Measurements from ENCODE around the gene LSAMP. TPM values are rescaled to one million over a fixed set of nuclear protein-coding genes. Genes with fewer than 3 reads are reported as not detected.
A peak's percentile ranks its signal among the peaks of the same experiment; 100 is the strongest.

Gene LSAMP
- total and polyA plus RNA-seq, 2 of the 8 experiments (the other 6 are each of a cell fraction or from before 2014, with no cell fraction given): 1.8 to 5.7 TPM

DNA sequence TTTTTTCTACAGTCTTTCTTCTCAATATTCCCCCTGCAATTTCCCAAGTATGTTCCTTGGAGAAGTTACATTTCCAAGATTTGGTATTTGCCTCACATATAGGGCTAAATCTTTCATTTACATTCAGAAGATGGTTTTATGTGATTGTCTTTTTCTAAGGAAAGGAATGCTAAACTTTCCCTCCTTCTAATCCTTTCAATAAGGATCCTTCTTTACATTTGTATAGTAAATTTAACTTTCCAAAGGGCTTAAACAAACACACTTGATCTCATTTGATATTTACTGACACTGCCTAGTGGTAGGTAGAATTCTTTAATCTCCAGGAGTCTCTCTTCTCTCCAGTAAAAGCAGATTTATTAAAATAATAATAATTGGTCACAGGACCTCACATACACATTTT is 185.3 kb downstream of the LSAMP start:
- FAIRE-seq: no peak
- peak; percentile 97 for TF ChIP-seq CHD7 (IDR thresholded peaks at IDR 0.05; ENCODE audit: insufficient replicate concordance, low read length)

More for the DNA sequence above, 185.3 kb downstream of the LSAMP start:
- POLR2A ChIA-PET (ENCODE audit: partially characterized antibody): no interaction called here
- Histone ChIP-seq H4K5ac (ENCODE audit: insufficient read length, low read depth, low read length) (no peak overlapping the region), H3K9me3 (ENCODE audit: insufficient read depth in 2 of 2, low read depth in 1 of 2, low read length in 1 of 2) (no peaks in the 10 kb centered on the region), H3K14ac (ENCODE audit: insufficient read length) (no peak overlapping the region), H2BK20ac (ENCODE audit: low read length) (no peak overlapping the region), H3K27me3 (replicated peaks in 1 of 4; ENCODE audit: control insufficient read depth in 3 of 4, extremely low read depth in 1 of 4, insufficient read depth in 3 of 4, low read length in 3 of 4) (peaks cover 7 to 27% (median 20%) of the 10 kb centered on the region in 4 experiments), H4K8ac (ENCODE audit: extremely low read depth, insufficient read depth, low read length) (no peak overlapping the region), H3K4me1 (replicated peaks in 1 of 4; ENCODE audit: control insufficient read depth in 3 of 4, insufficient read depth in 4 of 4, low read length in 3 of 4) (peaks cover 0 to 13% (median 11%) of the 10 kb centered on the region in 4 experiments; a peak in 6 of 7 replicates), H3K4ac (replicated peaks; ENCODE audit: insufficient read length, low read depth, low read length) (no peak overlapping the region), H3K23ac (ENCODE audit: insufficient read length) (no peak overlapping the region), H2BK5ac (ENCODE audit: low read depth, low read length) (no peak overlapping the region), H3K79me2 (ENCODE audit: control insufficient read depth in 1 of 2, insufficient read depth in 2 of 2, low read length in 2 of 2) (no peaks in the 10 kb centered on the region), H3K23me2 (ENCODE audit: low read depth, low read length) (no peaks in the 10 kb centered on the region; the same call in 1 of the 2 replicates), H3K79me1 (ENCODE audit: low read depth, low read length) (no peaks in the 10 kb centered on the region), H2BK12ac (ENCODE audit: low read depth, low read length) (no peak overlapping the region), H3K18ac (ENCODE audit: extremely low read depth, low read length) (no peak overlapping the region), H3K4me2 (ENCODE audit: insufficient read depth in 1 of 2, low read depth in 2 of 2, low read length in 2 of 2) (peak overlapping the region; percentile 17 to 43; a peak in 1 of 4 replicates), H3K4me3 (ENCODE audit: extremely low read depth in 1 of 4, insufficient read depth in 2 of 4, low read depth in 3 of 4, low read length in 4 of 4) (peak overlapping the region in 1 of 4 experiments; percentile 41; a peak in 1 of 8 replicates), H3K56ac (replicated peaks; ENCODE audit: insufficient read length, low read depth, low read length) (no peak overlapping the region), H3K27ac (ENCODE audit: low read depth, low read length) (no peak overlapping the region), H4K91ac (replicated peaks; ENCODE audit: insufficient read length, low read length) (no peak overlapping the region), H2AK5ac (ENCODE audit: low read depth, low read length) (no peak overlapping the region), H3K36me3 (ENCODE audit: control insufficient read depth in 2 of 4, insufficient read depth in 4 of 4, low read length in 3 of 4) (no peaks in the 10 kb centered on the region), H2BK15ac (ENCODE audit: low read length) (no peak overlapping the region), H2AFZ (ENCODE audit: low read length) (no peak overlapping the region), H2BK120ac (replicated peaks; ENCODE audit: low read depth, low read length) (no peak overlapping the region), H4K20me1 (replicated peaks in 1 of 2; ENCODE audit: control insufficient read depth in 1 of 2, insufficient read depth in 2 of 2, low read length in 2 of 2) (peaks cover 2 to 3% of the 10 kb centered on the region in 2 experiments), H3K9ac (replicated peaks in 1 of 4; ENCODE audit: extremely low read depth in 1 of 4, low read depth in 3 of 4, low read length in 3 of 4) (no peak overlapping the region)
- CTCF ChIA-PET (ENCODE audit: partially characterized antibody): interaction anchor here (0.7 kb wide), 2 partner anchors 26 to 130 kb away, joined by 3 read pairs; no protein-coding TSS in a partner anchor
- no peak for DNase-seq (ENCODE audit: low read depth in 1 of 2, low spot score in 2 of 2)

All from H1 (cell line).